NOMO-1 (cell line): ENCODE results near the gene SMAD3.
"Not testable (repeated sequence)": the region's sequence is repeated elsewhere in the genome, so short reads cannot be mapped to it uniquely, and the experiment has no call there.

Experiments
- DNase-seq, 2 experiments: peaks; one replicate each; lab custom pipeline; 2025; ENCODE audit not compliant: unreplicated experiment in 2 of 2; lab: John Stamatoyannopoulos, UW

Gene SMAD3

GRCh38 chr15:67123291-67123690 lies 57.9 kb downstream of the SMAD3 start:
- DNase-seq = not testable (repeated sequence)

- no peak for DNase-seq
Measured at GRCh38 chr15:67124111-67124510, 58.7 kb downstream of the SMAD3 start.

GRCh38 chr15:67124911-67125588 lies 59.6 kb downstream of the SMAD3 start:
- no peak for DNase-seq

- no peak for DNase-seq
Measured at GRCh38 chr15:67125589-67126502, 60.4 kb downstream of the SMAD3 start.

- no peak for DNase-seq
Measured at GRCh38 chr15:67126551-67127330, 61.3 kb downstream of the SMAD3 start.

GRCh38 chr15:67127331-67127664 lies 61.9 kb downstream of the SMAD3 start:
- no peak for DNase-seq

- no peak for DNase-seq
Measured at GRCh38 chr15:67127965-67128364, 62.6 kb downstream of the SMAD3 start.

- no peak for DNase-seq
Measured at GRCh38 chr15:67130166-67130565, 64.8 kb downstream of the SMAD3 start.

- DNase-seq = no peak
Measured at GRCh38 chr15:67130673-67131601, 65.5 kb downstream of the SMAD3 start.

- no peak for DNase-seq
Measured at GRCh38 chr15:67132276-67132675, 66.9 kb downstream of the SMAD3 start.

GRCh38 chr15:67133026-67133425 lies 67.6 kb downstream of the SMAD3 start:
- DNase-seq = no peak

- DNase-seq = no peak
Measured at GRCh38 chr15:67133738-67134066, 68.3 kb downstream of the SMAD3 start.

GRCh38 chr15:67134067-67134838 lies 68.9 kb downstream of the SMAD3 start:
- peak in 1 of 2 experiments; percentile 28 for DNase-seq

- no peak for DNase-seq
Measured at GRCh38 chr15:67134871-67135492, 69.6 kb downstream of the SMAD3 start.

- DNase-seq = no peak
Measured at GRCh38 chr15:67135494-67135893, 70.1 kb downstream of the SMAD3 start.

- DNase-seq = no peak
Measured at GRCh38 chr15:67136802-67137201, 71.4 kb downstream of the SMAD3 start.

- DNase-seq = no peak
Measured at GRCh38 chr15:67137319-67137718, 71.9 kb downstream of the SMAD3 start.

GRCh38 chr15:67137951-67138848 lies 72.8 kb downstream of the SMAD3 start:
- DNase-seq = no peak
